ENCODE data around the gene PITPNM3. TPM values are rescaled to one million over a fixed set of nuclear protein-coding genes. Genes with fewer than 3 reads are reported as not detected.

The PITPNM3 gene
- total RNA-seq (under 1 TPM; 0.40 to 0.50 TPM), polyA plus RNA-seq (not detected)

DNA sequence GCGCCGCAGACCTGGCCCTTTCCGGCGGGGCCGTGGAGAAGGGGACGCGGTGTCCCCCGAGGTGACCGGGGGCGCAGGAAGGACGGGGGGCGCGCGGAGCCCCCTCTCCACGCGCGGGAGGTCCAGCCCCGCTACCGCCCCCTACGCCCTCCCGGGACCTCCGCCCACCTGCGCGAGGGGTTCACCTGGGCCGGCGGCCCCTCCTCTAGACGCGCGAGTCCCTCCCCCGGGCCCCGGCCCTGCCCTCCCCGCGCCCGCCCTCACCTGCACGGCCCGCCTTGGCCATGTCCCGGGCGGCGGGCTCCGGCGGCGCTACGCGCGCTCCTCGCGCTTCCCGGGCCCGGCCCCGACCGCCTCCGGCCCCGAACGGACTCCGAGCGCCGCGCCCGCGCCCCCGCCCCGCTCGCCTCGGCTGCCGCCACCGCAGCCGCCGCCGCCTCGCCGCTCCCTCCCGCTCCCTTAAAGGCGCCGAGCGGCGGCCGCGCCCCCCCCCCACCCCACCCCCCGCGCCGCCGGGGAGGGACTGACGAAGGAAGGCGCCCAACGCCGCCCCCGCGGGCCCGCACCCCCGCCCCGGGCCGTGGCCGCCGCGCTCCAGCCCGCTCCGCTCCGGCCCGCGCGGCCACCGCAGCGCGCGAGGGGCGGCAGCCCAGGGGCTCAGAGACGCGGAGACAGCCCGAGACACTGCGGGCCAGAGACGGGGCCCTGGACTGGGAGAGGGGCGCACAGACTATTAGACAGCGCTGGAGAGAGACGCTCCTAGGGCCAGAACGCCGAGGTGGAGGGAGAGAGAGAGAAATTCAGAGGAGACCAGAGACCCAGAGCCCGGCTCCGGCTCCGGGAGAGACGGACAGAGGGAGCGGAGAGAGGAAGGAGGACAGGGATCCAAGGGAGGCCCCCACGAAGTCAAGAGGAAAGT lies at the start of gene PITPNM3:
Gene PITPNM3 (minus strand): TSS at position 435 of the 919 bp plus-strand sequence. CDS start 149 bp downstream, at position 286.
- DNase-seq = no peak
- CTCF ChIA-PET = no interaction called here
- H3K4me3 ChIP-seq (ENCODE audit: low read length) = no peak within 1 kb of the TSS
- no peaks in the 10 kb centered on the region for H3K36me3 Mint-ChIP-seq
- H3K4me1 Mint-ChIP-seq = peaks cover 6 to 21% (median 10%) of the 10 kb centered on the region in 3 donors
- POLR2A ChIA-PET = no interaction called here
- no peaks in the 10 kb centered on the region for H3K36me3 ChIP-seq (ENCODE audit: insufficient read depth, low read length)
- H3K9me3 ChIP-seq (ENCODE audit: low read length) = no peaks in the 10 kb centered on the region
- H3K27me3 ChIP-seq (ENCODE audit: insufficient read depth, low read length, poor library complexity, severe bottlenecking) = peaks cover 10% of the 10 kb centered on the region
- H3K27me3 Mint-ChIP-seq = peaks cover 35 to 58% of the 10 kb centered on the region in 2 donors
- peaks cover 0 to 1% (median 0%) of the 10 kb centered on the region in 5 donors for H3K9me3 Mint-ChIP-seq
- peak within 1 kb of the TSS; percentile 41 to 88 (median 68) for H3K4me3 Mint-ChIP-seq
- H3K27ac Mint-ChIP-seq = peak within 1 kb of the TSS in 1 of 8 donors; percentile 52
- no peaks in the 10 kb centered on the region for H3K4me1 ChIP-seq (ENCODE audit: insufficient read depth, low read length)
- H3K27ac ChIP-seq (ENCODE audit: low read depth, low read length) = no peak within 1 kb of the TSS

GRCh38 chr17:6605142-6605541 lies 48.8 kb upstream of the PITPNM3 start:
- CTCF ChIA-PET = no interaction called here
- Mint-ChIP-seq H3K27ac (no peak overlapping the region), H3K9me3 (no peaks in the 10 kb centered on the region), H3K27me3 (no peaks in the 10 kb centered on the region), H3K4me3 (no peak overlapping the region), H3K4me1 (peaks cover 0 to 3% (median 0%) of the 10 kb centered on the region in 3 donors), H3K36me3 (peaks cover 3 to 92% (median 32%) of the 10 kb centered on the region in 3 donors)
- Histone ChIP-seq H3K36me3 (ENCODE audit: insufficient read depth, low read length) (peaks cover 33% of the 10 kb centered on the region), H3K9me3 (ENCODE audit: low read length) (no peaks in the 10 kb centered on the region), H3K4me3 (ENCODE audit: low read length) (no peak overlapping the region), H3K27ac (ENCODE audit: low read depth, low read length) (no peak overlapping the region), H3K4me1 (ENCODE audit: insufficient read depth, low read length) (no peaks in the 10 kb centered on the region), H3K27me3 (ENCODE audit: insufficient read depth, low read length, poor library complexity, severe bottlenecking) (no peaks in the 10 kb centered on the region)
- DNase-seq = no peak
- POLR2A ChIA-PET = no interaction called here

- Mint-ChIP-seq H3K9me3 (no peaks in the 10 kb centered on the region), H3K36me3 (peaks cover 3 to 93% (median 31%) of the 10 kb centered on the region in 3 donors), H3K27me3 (no peaks in the 10 kb centered on the region), H3K4me3 (no peak overlapping the region), H3K27ac (peak overlapping the region in 3 of 8 donors; percentile 9 to 23 (median 18)), H3K4me1 (peaks cover 0 to 3% (median 0%) of the 10 kb centered on the region in 3 donors)
- POLR2A ChIA-PET = no interaction called here
- Histone ChIP-seq H3K9me3 (ENCODE audit: low read length) (no peaks in the 10 kb centered on the region), H3K4me3 (ENCODE audit: low read length) (no peak overlapping the region), H3K27ac (ENCODE audit: low read depth, low read length) (no peak overlapping the region), H3K27me3 (ENCODE audit: insufficient read depth, low read length, poor library complexity, severe bottlenecking) (no peaks in the 10 kb centered on the region), H3K36me3 (ENCODE audit: insufficient read depth, low read length) (peaks cover 26% of the 10 kb centered on the region), H3K4me1 (ENCODE audit: insufficient read depth, low read length) (no peaks in the 10 kb centered on the region)
- CTCF ChIA-PET = no interaction called here
- DNase-seq = no peak
Measured at GRCh38 chr17:6603744-6604325, 47.5 kb upstream of the PITPNM3 start.

- H3K27ac Mint-ChIP-seq = no peak overlapping the region
- no peaks in the 10 kb centered on the region for H3K27me3 Mint-ChIP-seq
- POLR2A ChIA-PET = no interaction called here
- no peak for DNase-seq
- H3K9me3 Mint-ChIP-seq = no peaks in the 10 kb centered on the region
- no peak overlapping the region for H3K4me3 Mint-ChIP-seq
- peaks cover 22% of the 10 kb centered on the region for H3K36me3 ChIP-seq (ENCODE audit: insufficient read depth, low read length)
- no peaks in the 10 kb centered on the region for H3K4me1 ChIP-seq (ENCODE audit: insufficient read depth, low read length)
- no peaks in the 10 kb centered on the region for H3K27me3 ChIP-seq (ENCODE audit: insufficient read depth, low read length, poor library complexity, severe bottlenecking)
- no peaks in the 10 kb centered on the region for H3K9me3 ChIP-seq (ENCODE audit: low read length)
- H3K27ac ChIP-seq (ENCODE audit: low read depth, low read length) = no peak overlapping the region
- CTCF ChIA-PET = no interaction called here
- no peak overlapping the region for H3K4me3 ChIP-seq (ENCODE audit: low read length)
- peaks cover 0 to 3% (median 0%) of the 10 kb centered on the region in 3 donors for H3K4me1 Mint-ChIP-seq
- H3K36me3 Mint-ChIP-seq = peaks cover 3 to 94% (median 31%) of the 10 kb centered on the region in 3 donors
Measured at GRCh38 chr17:6602141-6602540, 45.8 kb upstream of the PITPNM3 start.

GRCh38 chr17:6599364-6599763 lies 43.0 kb upstream of the PITPNM3 start:
- ChIA-PET CTCF (no interaction called here), POLR2A (no interaction called here)
- H3K4me3 ChIP-seq (ENCODE audit: low read length) = no peak overlapping the region
- H3K27me3 Mint-ChIP-seq = no peaks in the 10 kb centered on the region
- DNase-seq = no peak
- H3K9me3 ChIP-seq (ENCODE audit: low read length) = no peaks in the 10 kb centered on the region
- peaks cover 21% of the 10 kb centered on the region for H3K36me3 ChIP-seq (ENCODE audit: insufficient read depth, low read length)
- H3K4me1 ChIP-seq (ENCODE audit: insufficient read depth, low read length) = no peaks in the 10 kb centered on the region
- peaks cover 0 to 3% (median 0%) of the 10 kb centered on the region in 3 donors for H3K4me1 Mint-ChIP-seq
- no peaks in the 10 kb centered on the region for H3K27me3 ChIP-seq (ENCODE audit: insufficient read depth, low read length, poor library complexity, severe bottlenecking)
- no peak overlapping the region for H3K27ac ChIP-seq (ENCODE audit: low read depth, low read length)
- no peak overlapping the region for H3K4me3 Mint-ChIP-seq
- no peak overlapping the region for H3K27ac Mint-ChIP-seq
- peaks cover 3 to 94% (median 30%) of the 10 kb centered on the region in 3 donors for H3K36me3 Mint-ChIP-seq
- H3K9me3 Mint-ChIP-seq = no peaks in the 10 kb centered on the region

GRCh38 chr17:6597727-6598126 lies 41.4 kb upstream of the PITPNM3 start:
- H3K4me3 ChIP-seq (ENCODE audit: low read length) = no peak overlapping the region
- CTCF ChIA-PET = no interaction called here
- Mint-ChIP-seq H3K4me3 (no peak overlapping the region), H3K36me3 (peaks cover 0 to 89% (median 27%) of the 10 kb centered on the region in 3 donors), H3K4me1 (peaks cover 0 to 3% (median 0%) of the 10 kb centered on the region in 3 donors), H3K27me3 (no peaks in the 10 kb centered on the region), H3K27ac (no peak overlapping the region), H3K9me3 (no peaks in the 10 kb centered on the region)
- no peaks in the 10 kb centered on the region for H3K9me3 ChIP-seq (ENCODE audit: low read length)
- peaks cover 21% of the 10 kb centered on the region for H3K36me3 ChIP-seq (ENCODE audit: insufficient read depth, low read length)
- no peaks in the 10 kb centered on the region for H3K27me3 ChIP-seq (ENCODE audit: insufficient read depth, low read length, poor library complexity, severe bottlenecking)
- no peak for DNase-seq
- POLR2A ChIA-PET = no interaction called here
- H3K27ac ChIP-seq (ENCODE audit: low read depth, low read length) = no peak overlapping the region
- no peaks in the 10 kb centered on the region for H3K4me1 ChIP-seq (ENCODE audit: insufficient read depth, low read length)

DNA sequence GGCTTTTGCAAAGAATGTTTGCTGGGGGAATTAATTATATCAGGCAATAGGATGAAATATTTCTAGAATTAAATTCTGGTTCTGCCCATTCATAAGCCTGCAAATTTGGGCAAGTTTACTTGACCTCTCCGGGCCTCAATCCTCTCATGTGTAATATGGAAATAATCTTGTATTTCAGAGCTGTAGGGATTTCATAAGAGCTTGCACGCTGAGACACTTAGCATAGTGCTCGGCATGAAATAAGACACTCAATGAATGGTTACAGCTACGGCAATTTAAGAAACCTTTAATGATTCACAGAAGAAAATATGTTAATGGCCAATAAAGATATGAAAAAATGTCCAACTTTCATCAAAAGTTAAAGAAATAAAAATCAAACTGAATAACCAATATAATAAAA lies 40.6 kb upstream of the PITPNM3 start:
- H3K36me3 ChIP-seq (ENCODE audit: insufficient read depth, low read length) = peaks cover 21% of the 10 kb centered on the region
- peak overlapping the region in 2 of 8 donors; percentile 20 to 21 for H3K27ac Mint-ChIP-seq

GRCh38 chr17:6596511-6596910 lies 40.2 kb upstream of the PITPNM3 start:
- CTCF ChIA-PET = no interaction called here
- no peaks in the 10 kb centered on the region for H3K4me1 ChIP-seq (ENCODE audit: insufficient read depth, low read length)
- H3K4me3 ChIP-seq (ENCODE audit: low read length) = no peak overlapping the region
- Mint-ChIP-seq H3K4me1 (no peaks in the 10 kb centered on the region), H3K27ac (no peak overlapping the region), H3K9me3 (no peaks in the 10 kb centered on the region), H3K36me3 (peaks cover 7 to 92% (median 32%) of the 10 kb centered on the region in 3 donors), H3K27me3 (no peaks in the 10 kb centered on the region), H3K4me3 (no peak overlapping the region)
- H3K27me3 ChIP-seq (ENCODE audit: insufficient read depth, low read length, poor library complexity, severe bottlenecking) = no peaks in the 10 kb centered on the region
- H3K9me3 ChIP-seq (ENCODE audit: low read length) = no peaks in the 10 kb centered on the region
- peaks cover 21% of the 10 kb centered on the region for H3K36me3 ChIP-seq (ENCODE audit: insufficient read depth, low read length)
- POLR2A ChIA-PET = no interaction called here
- DNase-seq = no peak
- H3K27ac ChIP-seq (ENCODE audit: low read depth, low read length) = no peak overlapping the region

More for the DNA sequence above, 40.6 kb upstream of the PITPNM3 start:
- no peaks in the 10 kb centered on the region for H3K4me1 ChIP-seq (ENCODE audit: insufficient read depth, low read length)
- H3K27me3 ChIP-seq (ENCODE audit: insufficient read depth, low read length, poor library complexity, severe bottlenecking) = no peaks in the 10 kb centered on the region
- H3K4me3 ChIP-seq (ENCODE audit: low read length) = no peak overlapping the region
- ChIA-PET POLR2A (no interaction called here), CTCF (no interaction called here)
- H3K27ac ChIP-seq (ENCODE audit: low read depth, low read length) = no peak overlapping the region
- Mint-ChIP-seq H3K9me3 (no peaks in the 10 kb centered on the region), H3K4me3 (no peak overlapping the region), H3K27me3 (no peaks in the 10 kb centered on the region), H3K36me3 (peaks cover 2 to 90% (median 28%) of the 10 kb centered on the region in 3 donors), H3K4me1 (peaks cover 0 to 2% (median 0%) of the 10 kb centered on the region in 3 donors)
- no peak for DNase-seq
- no peaks in the 10 kb centered on the region for H3K9me3 ChIP-seq (ENCODE audit: low read length)
